ENCODE measurements around the gene CNN3.

DNA sequence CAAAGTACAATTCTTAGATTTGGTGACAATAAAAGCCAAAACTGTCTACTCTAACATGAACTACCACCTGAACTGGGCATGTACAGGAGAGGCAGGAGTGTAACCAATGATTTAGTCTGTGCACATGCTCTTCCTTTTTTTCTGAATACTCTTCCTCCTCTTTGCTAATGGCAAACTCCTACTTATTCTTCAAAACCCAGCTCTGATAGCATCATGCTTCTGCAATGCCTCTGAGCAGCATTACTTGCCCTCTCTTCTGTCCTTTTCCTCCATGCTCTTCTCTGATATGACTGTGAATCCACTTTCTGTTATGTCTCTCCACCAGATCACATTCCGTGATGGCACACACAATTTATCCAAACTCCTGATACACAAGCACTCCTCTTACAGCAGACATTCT is 31.4 kb downstream of the CNN3 start:
- TF ChIP-seq, protein P1, sequence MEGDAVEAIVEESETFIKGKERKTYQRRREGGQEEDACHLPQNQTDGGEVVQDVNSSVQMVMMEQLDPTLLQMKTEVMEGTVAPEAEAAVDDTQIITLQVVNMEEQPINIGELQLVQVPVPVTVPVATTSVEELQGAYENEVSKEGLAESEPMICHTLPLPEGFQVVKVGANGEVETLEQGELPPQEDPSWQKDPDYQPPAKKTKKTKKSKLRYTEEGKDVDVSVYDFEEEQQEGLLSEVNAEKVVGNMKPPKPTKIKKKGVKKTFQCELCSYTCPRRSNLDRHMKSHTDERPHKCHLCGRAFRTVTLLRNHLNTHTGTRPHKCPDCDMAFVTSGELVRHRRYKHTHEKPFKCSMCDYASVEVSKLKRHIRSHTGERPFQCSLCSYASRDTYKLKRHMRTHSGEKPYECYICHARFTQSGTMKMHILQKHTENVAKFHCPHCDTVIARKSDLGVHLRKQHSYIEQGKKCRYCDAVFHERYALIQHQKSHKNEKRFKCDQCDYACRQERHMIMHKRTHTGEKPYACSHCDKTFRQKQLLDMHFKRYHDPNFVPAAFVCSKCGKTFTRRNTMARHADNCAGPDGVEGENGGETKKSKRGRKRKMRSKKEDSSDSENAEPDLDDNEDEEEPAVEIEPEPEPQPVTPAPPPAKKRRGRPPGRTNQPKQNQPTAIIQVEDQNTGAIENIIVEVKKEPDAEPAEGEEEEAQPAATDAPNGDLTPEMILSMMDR (IDR thresholded peaks at IDR 0.05), result no peak
- TF ChIP-seq, protein P2, sequence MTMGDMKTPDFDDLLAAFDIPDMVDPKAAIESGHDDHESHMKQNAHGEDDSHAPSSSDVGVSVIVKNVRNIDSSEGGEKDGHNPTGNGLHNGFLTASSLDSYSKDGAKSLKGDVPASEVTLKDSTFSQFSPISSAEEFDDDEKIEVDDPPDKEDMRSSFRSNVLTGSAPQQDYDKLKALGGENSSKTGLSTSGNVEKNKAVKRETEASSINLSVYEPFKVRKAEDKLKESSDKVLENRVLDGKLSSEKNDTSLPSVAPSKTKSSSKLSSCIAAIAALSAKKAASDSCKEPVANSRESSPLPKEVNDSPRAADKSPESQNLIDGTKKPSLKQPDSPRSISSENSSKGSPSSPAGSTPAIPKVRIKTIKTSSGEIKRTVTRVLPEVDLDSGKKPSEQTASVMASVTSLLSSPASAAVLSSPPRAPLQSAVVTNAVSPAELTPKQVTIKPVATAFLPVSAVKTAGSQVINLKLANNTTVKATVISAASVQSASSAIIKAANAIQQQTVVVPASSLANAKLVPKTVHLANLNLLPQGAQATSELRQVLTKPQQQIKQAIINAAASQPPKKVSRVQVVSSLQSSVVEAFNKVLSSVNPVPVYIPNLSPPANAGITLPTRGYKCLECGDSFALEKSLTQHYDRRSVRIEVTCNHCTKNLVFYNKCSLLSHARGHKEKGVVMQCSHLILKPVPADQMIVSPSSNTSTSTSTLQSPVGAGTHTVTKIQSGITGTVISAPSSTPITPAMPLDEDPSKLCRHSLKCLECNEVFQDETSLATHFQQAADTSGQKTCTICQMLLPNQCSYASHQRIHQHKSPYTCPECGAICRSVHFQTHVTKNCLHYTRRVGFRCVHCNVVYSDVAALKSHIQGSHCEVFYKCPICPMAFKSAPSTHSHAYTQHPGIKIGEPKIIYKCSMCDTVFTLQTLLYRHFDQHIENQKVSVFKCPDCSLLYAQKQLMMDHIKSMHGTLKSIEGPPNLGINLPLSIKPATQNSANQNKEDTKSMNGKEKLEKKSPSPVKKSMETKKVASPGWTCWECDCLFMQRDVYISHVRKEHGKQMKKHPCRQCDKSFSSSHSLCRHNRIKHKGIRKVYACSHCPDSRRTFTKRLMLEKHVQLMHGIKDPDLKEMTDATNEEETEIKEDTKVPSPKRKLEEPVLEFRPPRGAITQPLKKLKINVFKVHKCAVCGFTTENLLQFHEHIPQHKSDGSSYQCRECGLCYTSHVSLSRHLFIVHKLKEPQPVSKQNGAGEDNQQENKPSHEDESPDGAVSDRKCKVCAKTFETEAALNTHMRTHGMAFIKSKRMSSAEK (CRISPR knock-in tag; IDR thresholded peaks at IDR 0.05; ENCODE audit: borderline replicate concordance), result no peak
- TF ChIP-seq, protein P3, sequence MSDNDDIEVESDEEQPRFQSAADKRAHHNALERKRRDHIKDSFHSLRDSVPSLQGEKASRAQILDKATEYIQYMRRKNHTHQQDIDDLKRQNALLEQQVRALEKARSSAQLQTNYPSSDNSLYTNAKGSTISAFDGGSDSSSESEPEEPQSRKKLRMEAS (CRISPR knock-in tag; IDR thresholded peaks at IDR 0.05), result no peak
